ENCODE data around the gene ARHGAP23. TPM values are rescaled to one million over a fixed set of nuclear protein-coding genes. Genes with fewer than 3 reads are reported as not detected.

The ARHGAP23 gene
- total and polyA plus RNA-seq, 4 donors: 18.3 to 91.7 (median 39.2) TPM

- TF ChIP-seq CTCF (IDR thresholded peaks at IDR 0.05; ENCODE audit: control extremely low read depth, extremely low read depth): no peak
- Histone ChIP-seq H3K36me3 (ENCODE audit: control insufficient read depth in 4 of 4, insufficient read depth in 4 of 4, low read length in 4 of 4) (no peaks in the 10 kb centered on the region), H3K4me3 (no peak overlapping the region), H3K27ac (ENCODE audit: low read depth in 1 of 2, low read length in 1 of 2) (no peak overlapping the region), H3K4me1 (ENCODE audit: control insufficient read depth in 5 of 5, insufficient read depth in 5 of 5, low read length in 5 of 5) (no peaks in the 10 kb centered on the region), H3K9ac (ENCODE audit: insufficient read depth in 1 of 2, low read length in 2 of 2) (no peak overlapping the region), H3K9me3 (ENCODE audit: control insufficient read depth in 4 of 4, insufficient read depth in 3 of 4, low read length in 3 of 4) (peaks cover 0 to 2% (median 0%) of the 10 kb centered on the region in 4 donors), H3K27me3 (ENCODE audit: control insufficient read depth in 3 of 3, insufficient read depth in 3 of 3, low read length in 2 of 3) (no peaks in the 10 kb centered on the region)
- DNase-seq (no peak), ATAC-seq (ENCODE audit: insufficient read depth, low FRiP score) (no peak)
- WGBS, 2 donors: 73 to 83% methylated on average over 4 of the region's 4 CpGs
These were observed 121.0 kb downstream of the ARHGAP23 start for GRCh38 chr17:38549285-38549684.

- no peak overlapping the region for H3K9ac ChIP-seq (ENCODE audit: insufficient read depth in 1 of 2, low read length in 2 of 2)
- no peaks in the 10 kb centered on the region for H3K36me3 ChIP-seq (ENCODE audit: control insufficient read depth in 4 of 4, insufficient read depth in 4 of 4, low read length in 4 of 4)
- ATAC-seq (ENCODE audit: insufficient read depth, low FRiP score): no peak
- WGBS, 2 donors: 73 to 77% methylated on average over 8 of the region's 8 CpGs
- TF ChIP-seq CTCF (IDR thresholded peaks at IDR 0.05; ENCODE audit: control extremely low read depth, extremely low read depth): no peak
- no peaks in the 10 kb centered on the region for H3K9me3 ChIP-seq (ENCODE audit: control insufficient read depth in 4 of 4, insufficient read depth in 3 of 4, low read length in 3 of 4)
- no peak overlapping the region for H3K4me3 ChIP-seq
- DNase-seq: no peak
- H3K4me1 ChIP-seq (ENCODE audit: control insufficient read depth in 5 of 5, insufficient read depth in 5 of 5, low read length in 5 of 5): no peaks in the 10 kb centered on the region
- H3K27ac ChIP-seq (ENCODE audit: low read depth in 1 of 2, low read length in 1 of 2): no peak overlapping the region
- H3K27me3 ChIP-seq (ENCODE audit: control insufficient read depth in 3 of 3, insufficient read depth in 3 of 3, low read length in 2 of 3): no peaks in the 10 kb centered on the region
These were observed 122.4 kb downstream of the ARHGAP23 start for GRCh38 chr17:38550661-38551060.

GRCh38 chr17:38551121-38551520, 122.9 kb downstream of the ARHGAP23 start:
- Histone ChIP-seq H3K27ac (ENCODE audit: low read depth in 1 of 2, low read length in 1 of 2) (no peak overlapping the region), H3K4me1 (ENCODE audit: control insufficient read depth in 5 of 5, insufficient read depth in 5 of 5, low read length in 5 of 5) (no peaks in the 10 kb centered on the region), H3K9me3 (ENCODE audit: control insufficient read depth in 4 of 4, insufficient read depth in 3 of 4, low read length in 3 of 4) (no peaks in the 10 kb centered on the region), H3K4me3 (no peak overlapping the region), H3K27me3 (ENCODE audit: control insufficient read depth in 3 of 3, insufficient read depth in 3 of 3, low read length in 2 of 3) (no peaks in the 10 kb centered on the region), H3K36me3 (ENCODE audit: control insufficient read depth in 4 of 4, insufficient read depth in 4 of 4, low read length in 4 of 4) (no peaks in the 10 kb centered on the region), H3K9ac (ENCODE audit: insufficient read depth in 1 of 2, low read length in 2 of 2) (no peak overlapping the region)
- WGBS, 2 donors: 84% methylated on average over 9 of the region's 9 CpGs
- TF ChIP-seq CTCF (IDR thresholded peaks at IDR 0.05; ENCODE audit: control extremely low read depth, extremely low read depth): no peak
- DNase-seq (no peak), ATAC-seq (ENCODE audit: insufficient read depth, low FRiP score) (no peak)

GRCh38 chr17:38552343-38552742, 124.1 kb downstream of the ARHGAP23 start:
- H3K9ac ChIP-seq (ENCODE audit: insufficient read depth in 1 of 2, low read length in 2 of 2): no peak overlapping the region
- H3K36me3 ChIP-seq (ENCODE audit: control insufficient read depth in 4 of 4, insufficient read depth in 4 of 4, low read length in 4 of 4): no peaks in the 10 kb centered on the region
- peaks cover 0 to under 1% (median 0%) of the 10 kb centered on the region in 3 donors for H3K27me3 ChIP-seq (ENCODE audit: control insufficient read depth in 3 of 3, insufficient read depth in 3 of 3, low read length in 2 of 3)
- H3K27ac ChIP-seq (ENCODE audit: low read depth in 1 of 2, low read length in 1 of 2): no peak overlapping the region
- no peak for ATAC-seq (ENCODE audit: insufficient read depth, low FRiP score)
- H3K9me3 ChIP-seq (ENCODE audit: control insufficient read depth in 4 of 4, insufficient read depth in 3 of 4, low read length in 3 of 4): no peaks in the 10 kb centered on the region
- no peak for DNase-seq
- H3K4me3 ChIP-seq: no peak overlapping the region
- WGBS, 2 donors: 91 to 92% methylated on average over 17 of the region's 17 CpGs
- peaks cover 0 to 4% (median 2%) of the 10 kb centered on the region in 5 donors for H3K4me1 ChIP-seq (ENCODE audit: control insufficient read depth in 5 of 5, insufficient read depth in 5 of 5, low read length in 5 of 5)
- TF ChIP-seq CTCF (IDR thresholded peaks at IDR 0.05; ENCODE audit: control extremely low read depth, extremely low read depth): no peak
